DND-41 (cell line): ENCODE data around the gene TTC38.

Source experiments
- ATAC-seq: fragments of 200-7000 bp; cut with Tn5 transposase; 3 replicates; pipeline ENCODE4 v1.9.1; 2021; ENCODE audit warnings: low read depth; ENCODE audit not compliant: insufficient read depth
- DNase-seq: peaks from one replicate; pipeline ENCODE4 v3.0.0-alpha.2; 2020
- H2AFZ ChIP-seq: 2 replicates; pipeline ENCODE4 v1.6.0; 2012; ENCODE audit warnings: low read depth, low read length
- H3K27ac ChIP-seq: 2 replicates; pipeline ENCODE4 v1.5.1; 2012; ENCODE audit warnings: low read length, inconsistent platforms
- H3K27me3 ChIP-seq: fragments of 200-600 bp; sonication (generic); 2 replicates; pipeline ENCODE4 v1.6.0; 2012; ENCODE audit warnings: low read length, mild to moderate bottlenecking, inconsistent platforms; ENCODE audit not compliant: insufficient read depth, poor library complexity
- H3K36me3 ChIP-seq: 2 replicates; pipeline ENCODE4 v1.5.1; 2012; ENCODE audit warnings: low read length, inconsistent platforms; ENCODE audit not compliant: insufficient read depth
- H3K4me1 ChIP-seq: 2 replicates; pipeline ENCODE4 v1.5.1; 2012; ENCODE audit warnings: mild to moderate bottlenecking, low read length; ENCODE audit not compliant: insufficient read depth
- H3K4me2 ChIP-seq: 2 replicates; pipeline ENCODE4 v1.6.0; 2012; ENCODE audit warnings: mild to moderate bottlenecking, moderate library complexity, low read length, inconsistent platforms; ENCODE audit not compliant: insufficient read depth
- H3K4me3 ChIP-seq, 2 experiments: fragments of 200-600 bp in 1 of 2; shearing (Covaris generic) in 1 of 2; 2 replicates each; pipeline ENCODE4 v1.5.1; 2012 to 2016; ENCODE audit warnings: inconsistent platforms in 2 of 2, low read length in 2 of 2, mild to moderate bottlenecking in 2 of 2, low read depth in 1 of 2, moderate library complexity in 1 of 2
- H3K79me2 ChIP-seq: 2 replicates; pipeline ENCODE4 v1.6.0; 2012; ENCODE audit warnings: low read length, inconsistent platforms; ENCODE audit not compliant: insufficient read depth
- H3K9ac ChIP-seq: 2 replicates; pipeline ENCODE4 v1.6.0; 2012; ENCODE audit warnings: low read depth, mild to moderate bottlenecking, inconsistent platforms, low read length, moderate library complexity
- H3K9me3 ChIP-seq: 2 replicates; pipeline ENCODE4 v1.5.1; 2012; ENCODE audit warnings: low read length, moderate library complexity, mild to moderate bottlenecking, inconsistent platforms; ENCODE audit not compliant: insufficient read depth, severe bottlenecking
- H4K20me1 ChIP-seq: 2 replicates; pipeline ENCODE4 v1.6.0; 2012; ENCODE audit warnings: low read length; ENCODE audit not compliant: insufficient read depth
- CTCF ChIP-seq: IDR thresholded peaks from 2 replicates; pipeline ENCODE4 v1.5.1; 2012; ENCODE audit warnings: borderline replicate concordance, low read length, moderate library complexity, mild to moderate bottlenecking; ENCODE audit not compliant: poor library complexity, severe bottlenecking; ENCODE audit errors: extremely low read depth
- EZH2 ChIP-seq: IDR thresholded peaks from 3 replicates; pipeline ENCODE4 v1.6.1; 2012; ENCODE audit warnings: borderline replicate concordance, low read depth, mild to moderate bottlenecking, moderate library complexity, low read length, inconsistent platforms; ENCODE audit not compliant: severe bottlenecking

TTC38 gene

GRCh38 chr22:46250035-46250782 lies 17.6 kb upstream of the TTC38 start, which contains the start of gene CDPF1:
TSS of gene CDPF1 (minus strand) at chr22:46250293. CDS start at chr22:46248284, 2,009 bp downstream.
- H3K4me3 ChIP-seq, result peak within 1 kb of the TSS; percentile 60 to 77
- peak within 1 kb of the TSS; percentile 77 for H2AFZ ChIP-seq
- H3K9me3 ChIP-seq, result no peaks in the 10 kb centered on the region
- peak within 1 kb of the TSS; percentile 82 for H3K4me2 ChIP-seq
- H4K20me1 ChIP-seq, result no peaks in the 10 kb centered on the region
- ATAC-seq (peak; percentile 81), DNase-seq (peak; percentile 95)
- H3K36me3 ChIP-seq, result peaks cover 5% of the 10 kb centered on the region
- peak; percentile 20 for TF ChIP-seq CTCF
- no peak for TF ChIP-seq EZH2
- peaks cover 80% of the 10 kb centered on the region for H3K4me1 ChIP-seq
- no peaks in the 10 kb centered on the region for H3K27me3 ChIP-seq
- H3K27ac ChIP-seq, result peak within 1 kb of the TSS; percentile 99
- peak within 1 kb of the TSS; percentile 93 for H3K9ac ChIP-seq
- H3K79me2 ChIP-seq, result peaks cover 62% of the 10 kb centered on the region

GRCh38 chr22:46250783-46251125 lies 17.1 kb upstream of the TTC38 start:
- ATAC-seq (no peak; the same call in 2 of the 3 replicates), DNase-seq (peak; percentile 55)
- Histone ChIP-seq H3K79me2 (peaks cover 62% of the 10 kb centered on the region), H3K36me3 (no peaks in the 10 kb centered on the region; the same call in 1 of the 2 replicates), H3K27me3 (no peaks in the 10 kb centered on the region), H3K9me3 (no peaks in the 10 kb centered on the region), H3K4me3 (peak overlapping the region; percentile 60 to 77), H3K9ac (peak overlapping the region; percentile 93), H3K27ac (peak overlapping the region; percentile 99), H4K20me1 (no peaks in the 10 kb centered on the region), H3K4me2 (peak overlapping the region; percentile 82), H2AFZ (peak overlapping the region; percentile 77; the same call in 1 of the 2 replicates), H3K4me1 (peaks cover 75% of the 10 kb centered on the region)
- no peak for TF ChIP-seq CTCF

DNA sequence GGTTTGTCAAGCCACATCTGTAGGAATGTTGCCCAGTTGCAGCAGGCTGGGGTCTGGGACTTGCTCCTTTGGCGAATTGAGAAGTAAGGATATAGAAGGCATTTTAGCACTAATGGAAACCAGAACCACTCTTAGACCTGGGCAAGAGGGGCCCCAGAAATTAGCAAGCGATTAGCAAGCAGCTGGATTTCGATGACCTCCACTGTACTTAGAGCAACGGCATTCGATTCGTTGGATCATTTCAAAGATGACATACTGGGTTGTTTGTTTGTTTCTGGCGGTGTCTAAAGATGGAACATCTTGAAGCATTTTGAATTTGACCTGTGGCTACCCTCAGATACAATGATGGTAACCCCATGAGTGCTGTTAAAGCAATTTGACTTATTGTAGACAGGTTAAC lies 16.5 kb upstream of the TTC38 start:
- Histone ChIP-seq H3K9me3 (no peaks in the 10 kb centered on the region), H3K4me3 (peak overlapping the region; percentile 60 to 77), H3K79me2 (peaks cover 62% of the 10 kb centered on the region), H2AFZ (peak overlapping the region; percentile 77; the same call in 1 of the 2 replicates), H3K27ac (peak overlapping the region; percentile 99), H3K9ac (peak overlapping the region; percentile 93), H3K36me3 (no peaks in the 10 kb centered on the region; the same call in 1 of the 2 replicates), H3K27me3 (no peaks in the 10 kb centered on the region), H3K4me2 (peak overlapping the region; percentile 82), H3K4me1 (peaks cover 71% of the 10 kb centered on the region), H4K20me1 (no peaks in the 10 kb centered on the region)
- DNase-seq, result no peak
- ATAC-seq, result no peak
- TF ChIP-seq EZH2 (no peak), CTCF (no peak)
